Upper lobe of left lung (tissue), 6 donors: ENCODE data around the gene PRDM16. TPM values are rescaled to one million over a fixed set of nuclear protein-coding genes. Genes with fewer than 3 reads are reported as not detected.

Experiments used
- ATAC-seq, 2 donors: fragments of 200-7000 bp; cut with Tn5 transposase; one replicate each; pipeline ENCODE4 v1.9.1; 2022; ENCODE audit warnings: mild to moderate bottlenecking in 2 of 2, moderate library complexity in 2 of 2; ENCODE audit not compliant: low FRiP score in 2 of 2
- DNase-seq, 2 donors: peaks; one replicate each; pipeline ENCODE4 v3.0.0-alpha.2; 2019 to 2020
- H3K27ac ChIP-seq, 4 donors: fragments of 200-600 bp; sonication (generic); one replicate each; pipeline ENCODE4 v1.5.1; 2016 to 2019
- H3K27me3 ChIP-seq, 4 donors: fragments of 200-600 bp; sonication (generic); one replicate each; pipeline ENCODE4 v1.5.1; 2017 to 2019
- H3K36me3 ChIP-seq, 4 donors: fragments of 200-600 bp; sonication (generic); one replicate each; pipeline ENCODE4 v1.5.1; 2016 to 2019
- H3K4me1 ChIP-seq, 4 donors: fragments of 200-600 bp; sonication (generic); one replicate each; pipeline ENCODE4 v1.5.1; 2018 to 2019
- H3K4me3 ChIP-seq, 4 donors: fragments of 200-600 bp; sonication (generic); one replicate each; pipeline ENCODE4 v1.5.1; 2017 to 2019; ENCODE audit warnings: mild to moderate bottlenecking in 2 of 4, moderate library complexity in 1 of 4
- H3K9me3 ChIP-seq, 4 donors: fragments of 200-600 bp; sonication (generic); one replicate each; pipeline ENCODE4 v1.5.1; 2018 to 2019
- CTCF ChIP-seq, 6 experiments: fragments of 450-650 bp in 4 of 6; fragments of 200-600 bp in 2 of 6; sonication (generic) in 2 of 6; IDR thresholded peaks; one replicate each; pipeline ENCODE4 v1.5.1; 2016 to 2019; ENCODE audit warnings: antibody characterized with exemption in 6 of 6
- EP300 ChIP-seq, 4 donors: sonication (generic); formaldehyde crosslinking; IDR thresholded peaks; one replicate each; pipeline ENCODE4 v1.5.1; 2017; ENCODE audit warnings: antibody characterized with exemption in 4 of 4, control low read depth in 2 of 4
- POLR2A ChIP-seq, 4 donors: fragments of 450-650 bp; IDR thresholded peaks; one replicate each; pipeline ENCODE4 v1.5.1; 2016 to 2017; ENCODE audit warnings: antibody characterized with exemption in 4 of 4, mild to moderate bottlenecking in 2 of 4
- POLR2AphosphoS5 ChIP-seq, 2 donors: sonication (generic); formaldehyde crosslinking; IDR thresholded peaks; one replicate each; pipeline ENCODE4 v1.5.1; 2017; ENCODE audit warnings: antibody characterized with exemption in 2 of 2
- WGBS, 2 donors: methylation state at CpG; one replicate each; pipeline ENCODE4 v1.1.5; 2017 to 2018; 5-methylcytosine and 5-hydroxymethylcytosine counted together
- total RNA-seq, 6 donors: library from RNA; depleted of rRNA in 4 of 6; stranded (reverse); fragments of >200 nt in 4 of 6; gene quantifications; one replicate each; pipeline versions ENCODE4 v1.1.0 to v1.2.1, GENCODE V29; 2016 to 2021
- donor health status: DM: no; HTN: no; CAD: no; lungs with moderate emphysema.
- donor health status: DM: no; HTN: yes; CAD: no; lungs with severe emphysema.

PRDM16 gene
- total RNA-seq, 6 donors from 2014 or later, result 12.3 to 54.5 (median 21.2) TPM

GRCh38 chr1:3359756-3360440, 290.9 kb downstream of the PRDM16 start:
- WGBS, 2 donors, result 51 to 70% methylated on average over 13 to 31 of the region's 31 CpGs
- Histone ChIP-seq H3K4me1 (peaks cover 0 to 6% (median 0%) of the 10 kb centered on the region in 4 donors), H3K27ac (no peak overlapping the region), H3K27me3 (no peaks in the 10 kb centered on the region), H3K36me3 (no peaks in the 10 kb centered on the region), H3K9me3 (no peaks in the 10 kb centered on the region), H3K4me3 (no peak overlapping the region)
- TF ChIP-seq CTCF (IDR thresholded peaks at IDR 0.05), result no peak
- no peak for TF ChIP-seq POLR2A (IDR thresholded peaks at IDR 0.05)
- no peak for TF ChIP-seq POLR2AphosphoS5 (IDR thresholded peaks at IDR 0.05)
- TF ChIP-seq EP300 (IDR thresholded peaks at IDR 0.05), result no peak
- peak in 1 of 2 donors; percentile 42 for DNase-seq
- no peak for ATAC-seq

GRCh38 chr1:3360646-3361257, 291.7 kb downstream of the PRDM16 start:
- peaks cover 0 to 8% (median 1%) of the 10 kb centered on the region in 4 donors for H3K4me1 ChIP-seq
- no peak for ATAC-seq
- H3K36me3 ChIP-seq, result no peaks in the 10 kb centered on the region
- H3K4me3 ChIP-seq, result no peak overlapping the region
- H3K9me3 ChIP-seq, result no peaks in the 10 kb centered on the region
- no peak overlapping the region for H3K27ac ChIP-seq
- peak in 1 of 2 donors; percentile 75 for DNase-seq
- WGBS, 2 donors, result 91 to 92% methylated on average over 29 to 32 of the region's 32 CpGs
- no peaks in the 10 kb centered on the region for H3K27me3 ChIP-seq
- TF ChIP-seq POLR2AphosphoS5 (IDR thresholded peaks at IDR 0.05), result no peak
- no peak for TF ChIP-seq EP300 (IDR thresholded peaks at IDR 0.05)
- TF ChIP-seq POLR2A (IDR thresholded peaks at IDR 0.05), result no peak
- no peak for TF ChIP-seq CTCF (IDR thresholded peaks at IDR 0.05)

- 87 to 94% methylated on average over 10 to 11 of the region's 11 CpGs for WGBS, 2 donors
- peak in 1 of 2 donors; percentile 42 for DNase-seq
- no peak overlapping the region for H3K27ac ChIP-seq
These were observed 294.0 kb downstream of the PRDM16 start for GRCh38 chr1:3363023-3363422.

GRCh38 chr1:3363756-3364155, 294.8 kb downstream of the PRDM16 start:
- peaks cover 0 to 17% (median 4%) of the 10 kb centered on the region in 4 donors for H3K4me1 ChIP-seq
- peak in 1 of 2 donors; percentile 56 for DNase-seq
- H3K27ac ChIP-seq, result no peak overlapping the region
- no peaks in the 10 kb centered on the region for H3K27me3 ChIP-seq
- 82 to 86% methylated on average over 16 of the region's 16 CpGs for WGBS, 2 donors
- H3K4me3 ChIP-seq, result no peak overlapping the region
- TF ChIP-seq POLR2AphosphoS5 (IDR thresholded peaks at IDR 0.05) (no peak), EP300 (IDR thresholded peaks at IDR 0.05) (no peak), POLR2A (IDR thresholded peaks at IDR 0.05) (no peak), CTCF (IDR thresholded peaks at IDR 0.05) (no peak)
- no peaks in the 10 kb centered on the region for H3K36me3 ChIP-seq
- ATAC-seq, result no peak
- H3K9me3 ChIP-seq, result no peaks in the 10 kb centered on the region

More at GRCh38 chr1:3363023-3363422, 294.0 kb downstream of the PRDM16 start:
- Histone ChIP-seq H3K27me3 (no peaks in the 10 kb centered on the region), H3K4me1 (peaks cover 0 to 17% (median 4%) of the 10 kb centered on the region in 4 donors), H3K9me3 (no peaks in the 10 kb centered on the region), H3K36me3 (no peaks in the 10 kb centered on the region), H3K4me3 (no peak overlapping the region)
- ATAC-seq, result no peak
- TF ChIP-seq POLR2A (IDR thresholded peaks at IDR 0.05) (no peak), EP300 (IDR thresholded peaks at IDR 0.05) (no peak)

- no peaks in the 10 kb centered on the region for H3K27me3 ChIP-seq
- WGBS, 2 donors, result 60 to 72% methylated on average over 5 to 18 of the region's 18 CpGs
- peak in 1 of 2 donors; percentile 55 for DNase-seq
These were observed 295.5 kb downstream of the PRDM16 start for GRCh38 chr1:3364551-3364950.

More at GRCh38 chr1:3364551-3364950, 295.5 kb downstream of the PRDM16 start:
- no peak for TF ChIP-seq POLR2A (IDR thresholded peaks at IDR 0.05)
- no peak for TF ChIP-seq EP300 (IDR thresholded peaks at IDR 0.05)
- no peak for TF ChIP-seq CTCF (IDR thresholded peaks at IDR 0.05)
- TF ChIP-seq POLR2AphosphoS5 (IDR thresholded peaks at IDR 0.05), result no peak
- Histone ChIP-seq H3K4me1 (peaks cover 0 to 12% (median 4%) of the 10 kb centered on the region in 4 donors), H3K27ac (no peak overlapping the region), H3K9me3 (no peaks in the 10 kb centered on the region), H3K36me3 (no peaks in the 10 kb centered on the region), H3K4me3 (no peak overlapping the region)
- no peak for ATAC-seq
